GM23338 (cell line): ENCODE results near the gene PAK1IP1. TPM values are rescaled to one million over a fixed set of nuclear protein-coding genes. Genes with fewer than 3 reads are reported as not detected.

Experiments
- ATAC-seq: fragments of 200-7000 bp; cut with Tn5 transposase; 3 replicates; pipeline ENCODE4 v1.9.1; 2020
- DNase-seq: peaks from one replicate; pipeline ENCODE4 v3.0.0-alpha.2; 2015; ENCODE audit warnings: low spot score
- H2AFZ ChIP-seq: fragments of 200-600 bp; sonication (generic); 2 replicates; pipeline ENCODE4 v1.8.0; 2016; ENCODE audit warnings: antibody characterized with exemption, mild to moderate bottlenecking, moderate library complexity
- H3F3A ChIP-seq: fragments of 200-600 bp; sonication (generic); replicated peaks from 2 replicates; pipeline ENCODE4 v1.8.0; 2017; ENCODE audit warnings: antibody characterized with exemption, mixed run types, low read depth
- H3K27ac ChIP-seq: fragments of 200-600 bp; sonication (generic); 2 replicates; pipeline ENCODE4 v1.6.1; 2016; ENCODE audit warnings: low read depth
- H3K27me3 ChIP-seq: fragments of 200-600 bp; sonication (generic); 2 replicates; pipeline ENCODE4 v1.8.0; 2016; ENCODE audit warnings: mild to moderate bottlenecking, mixed run types, moderate library complexity; ENCODE audit not compliant: insufficient read depth
- H3K36me3 ChIP-seq: fragments of 200-600 bp; sonication (generic); 2 replicates; pipeline ENCODE4 v1.8.0; 2016; ENCODE audit warnings: mild to moderate bottlenecking; ENCODE audit not compliant: insufficient read depth
- H3K4me1 ChIP-seq: fragments of 200-600 bp; sonication (generic); 2 replicates; pipeline ENCODE4 v1.8.0; 2016; ENCODE audit warnings: mild to moderate bottlenecking, moderate library complexity; ENCODE audit not compliant: insufficient read depth
- H3K4me2 ChIP-seq: fragments of 200-600 bp; sonication (generic); 2 replicates; pipeline ENCODE4 v1.7.1; 2017; ENCODE audit warnings: mixed run types
- H3K4me3 ChIP-seq: fragments of 200-600 bp; sonication (generic); 2 replicates; pipeline ENCODE4 v1.6.1; 2016; ENCODE audit warnings: mixed run types
- H3K79me2 ChIP-seq: fragments of 200-600 bp; sonication (generic); replicated peaks from 2 replicates; pipeline ENCODE4 v1.8.0; 2017; ENCODE audit warnings: mild to moderate bottlenecking; ENCODE audit not compliant: insufficient read depth
- H3K9me2 ChIP-seq: fragments of 200-600 bp; sonication (generic); 2 replicates; pipeline ENCODE4 v1.8.0; 2017; ENCODE audit not compliant: insufficient read depth
- H4K20me1 ChIP-seq: fragments of 200-600 bp; sonication (generic); replicated peaks from 2 replicates; pipeline ENCODE4 v1.8.0; 2017; ENCODE audit warnings: mild to moderate bottlenecking; ENCODE audit not compliant: insufficient read depth
- H3K27ac Mint-ChIP-seq: 2 replicates; pipeline ENCODE4 v1.8.0; 2020; ENCODE audit warnings: inconsistent platforms, mild to moderate bottlenecking, moderate library complexity, mixed read lengths
- H3K27me3 Mint-ChIP-seq: 3 replicates; pipeline ENCODE4 v1.8.0; 2022; ENCODE audit warnings: low read depth, mild to moderate bottlenecking, moderate library complexity, mixed read lengths, inconsistent platforms; ENCODE audit not compliant: insufficient read depth, poor library complexity
- H3K36me3 Mint-ChIP-seq: 3 replicates; pipeline ENCODE4 v1.8.0; 2021; ENCODE audit warnings: low read depth, mild to moderate bottlenecking, inconsistent platforms, moderate library complexity, mixed read lengths
- H3K4me1 Mint-ChIP-seq: 3 replicates; pipeline ENCODE4 v1.8.0; 2020; ENCODE audit warnings: mild to moderate bottlenecking, inconsistent platforms, mixed read lengths
- H3K4me3 Mint-ChIP-seq: 3 replicates; pipeline ENCODE4 v1.8.0; 2021; ENCODE audit warnings: moderate library complexity, mild to moderate bottlenecking, inconsistent platforms, mixed read lengths
- H3K9me3 Mint-ChIP-seq: 3 replicates; pipeline ENCODE4 v1.8.0; 2020; ENCODE audit warnings: moderate library complexity, mild to moderate bottlenecking, inconsistent platforms, mixed read lengths
- CREB1 ChIP-seq: fragments of 250-450 bp; sonication (Bioruptor Pico); IDR thresholded peaks from 2 replicates; pipeline ENCODE4 v1.5.0; 2020; ENCODE audit warnings: low read depth, mild to moderate bottlenecking, moderate library complexity
- EZH2 ChIP-seq: fragments of 200-600 bp; sonication (generic); IDR thresholded peaks from one replicate; pipeline ENCODE4 v1.8.0; 2017; ENCODE audit warnings: antibody characterized with exemption, mild to moderate bottlenecking, low read depth; ENCODE audit not compliant: unreplicated experiment
- EZH2phosphoT487 ChIP-seq: fragments of 200-600 bp; sonication (generic); IDR thresholded peaks from one replicate; pipeline ENCODE4 v1.8.1; 2018; ENCODE audit warnings: antibody characterized with exemption; ENCODE audit not compliant: unreplicated experiment
- JUNB ChIP-seq: IDR thresholded peaks from one replicate; pipeline ENCODE4 v1.6.1; 2016; ENCODE audit warnings: antibody characterized with exemption; ENCODE audit not compliant: unreplicated experiment
- NANOG ChIP-seq: IDR thresholded peaks from 2 replicates; pipeline ENCODE4 v1.6.1; 2016; ENCODE audit warnings: antibody characterized with exemption, borderline replicate concordance
- POLR2AphosphoS5 ChIP-seq: IDR thresholded peaks from 2 replicates; pipeline ENCODE4 v1.6.1; 2016; ENCODE audit warnings: antibody characterized with exemption, low read depth
- REST ChIP-seq: IDR thresholded peaks from one replicate; pipeline ENCODE4 v1.6.1; 2018; ENCODE audit warnings: antibody characterized with exemption; ENCODE audit not compliant: unreplicated experiment
- STAT1 ChIP-seq: IDR thresholded peaks from one replicate; pipeline ENCODE4 v1.6.1; 2016; ENCODE audit warnings: antibody characterized with exemption; ENCODE audit not compliant: unreplicated experiment
- ZNF114 ChIP-seq: fragments of 250-450 bp; sonication (Bioruptor Pico); IDR thresholded peaks from 2 replicates; pipeline ENCODE4 v1.5.0; 2020; ENCODE audit warnings: mild to moderate bottlenecking, moderate library complexity
- ZNF331 ChIP-seq: fragments of 250-450 bp; sonication (Bioruptor Pico); IDR thresholded peaks from 2 replicates; pipeline ENCODE4 v1.5.0; 2020; ENCODE audit warnings: low read depth, mild to moderate bottlenecking, moderate library complexity
- polyA plus RNA-seq: library from polyadenylated mRNA; unstranded; fragments of >200 nt; fragmentation: Nextera tagmentation; extraction: Ambion mirVana; gene quantifications from 2 replicates; pipeline ENCODE4 v1.2.1, GENCODE V29; 2016
- total RNA-seq: library from RNA; depleted of rRNA; stranded (reverse); fragments of >200 nt; shearing (Covaris generic); gene quantifications from 2 replicates; pipeline ENCODE4 v1.2.3, GENCODE V29; 2014
- TF ChIP-seq, protein P1 (sequence below): fragments of 250-450 bp; sonication (Bioruptor Pico); IDR thresholded peaks from 2 replicates; pipeline ENCODE4 v1.5.0; 2020; ENCODE audit warnings: mild to moderate bottlenecking, moderate library complexity
- TF ChIP-seq, protein P2 (sequence below), 2 experiments: fragments of 200-600 bp in 1 of 2; sonication (generic) in 1 of 2; conservative IDR thresholded peaks; 2 replicates each; pipeline versions ENCODE4 v1.5.1 to v1.6.1; 2016 to 2017; ENCODE audit warnings: antibody characterized with exemption in 2 of 2, low read depth in 2 of 2, mild to moderate bottlenecking in 2 of 2, moderate library complexity in 1 of 2
- TF ChIP-seq, protein P3 (sequence below): IDR thresholded peaks from 2 replicates; pipeline ENCODE4 v1.6.1; 2016; ENCODE audit warnings: antibody characterized with exemption

The PAK1IP1 gene
- total and polyA plus RNA-seq, 2 experiments from 2014 or later: 45.5 to 93.2 TPM

- Histone ChIP-seq H3K4me3 (no peak overlapping the region), H3K4me2 (no peak overlapping the region), H3K27me3 (no peaks in the 10 kb centered on the region), H3K9me2 (no peaks in the 10 kb centered on the region), H3K79me2 (peaks cover 22% of the 10 kb centered on the region), H3K27ac (no peak overlapping the region), H4K20me1 (no peaks in the 10 kb centered on the region), H3F3A (peaks cover 23% of the 10 kb centered on the region), H2AFZ (no peak overlapping the region), H3K4me1 (peaks cover 19% of the 10 kb centered on the region), H3K36me3 (peaks cover 5% of the 10 kb centered on the region; the same call in 1 of the 2 replicates)
- peaks cover 34% of the 10 kb centered on the region for H3K9me3 Mint-ChIP-seq
- H3K27me3 Mint-ChIP-seq: peaks cover 13% of the 10 kb centered on the region
- peaks cover 23% of the 10 kb centered on the region for H3K4me1 Mint-ChIP-seq
- no peak overlapping the region for H3K27ac Mint-ChIP-seq
- peaks cover 37% of the 10 kb centered on the region for H3K36me3 Mint-ChIP-seq
- ATAC-seq (no peak; the same call in 2 of the 3 replicates), DNase-seq (no peak)
- TF ChIP-seq NANOG: no peak
- TF ChIP-seq, protein P1, sequence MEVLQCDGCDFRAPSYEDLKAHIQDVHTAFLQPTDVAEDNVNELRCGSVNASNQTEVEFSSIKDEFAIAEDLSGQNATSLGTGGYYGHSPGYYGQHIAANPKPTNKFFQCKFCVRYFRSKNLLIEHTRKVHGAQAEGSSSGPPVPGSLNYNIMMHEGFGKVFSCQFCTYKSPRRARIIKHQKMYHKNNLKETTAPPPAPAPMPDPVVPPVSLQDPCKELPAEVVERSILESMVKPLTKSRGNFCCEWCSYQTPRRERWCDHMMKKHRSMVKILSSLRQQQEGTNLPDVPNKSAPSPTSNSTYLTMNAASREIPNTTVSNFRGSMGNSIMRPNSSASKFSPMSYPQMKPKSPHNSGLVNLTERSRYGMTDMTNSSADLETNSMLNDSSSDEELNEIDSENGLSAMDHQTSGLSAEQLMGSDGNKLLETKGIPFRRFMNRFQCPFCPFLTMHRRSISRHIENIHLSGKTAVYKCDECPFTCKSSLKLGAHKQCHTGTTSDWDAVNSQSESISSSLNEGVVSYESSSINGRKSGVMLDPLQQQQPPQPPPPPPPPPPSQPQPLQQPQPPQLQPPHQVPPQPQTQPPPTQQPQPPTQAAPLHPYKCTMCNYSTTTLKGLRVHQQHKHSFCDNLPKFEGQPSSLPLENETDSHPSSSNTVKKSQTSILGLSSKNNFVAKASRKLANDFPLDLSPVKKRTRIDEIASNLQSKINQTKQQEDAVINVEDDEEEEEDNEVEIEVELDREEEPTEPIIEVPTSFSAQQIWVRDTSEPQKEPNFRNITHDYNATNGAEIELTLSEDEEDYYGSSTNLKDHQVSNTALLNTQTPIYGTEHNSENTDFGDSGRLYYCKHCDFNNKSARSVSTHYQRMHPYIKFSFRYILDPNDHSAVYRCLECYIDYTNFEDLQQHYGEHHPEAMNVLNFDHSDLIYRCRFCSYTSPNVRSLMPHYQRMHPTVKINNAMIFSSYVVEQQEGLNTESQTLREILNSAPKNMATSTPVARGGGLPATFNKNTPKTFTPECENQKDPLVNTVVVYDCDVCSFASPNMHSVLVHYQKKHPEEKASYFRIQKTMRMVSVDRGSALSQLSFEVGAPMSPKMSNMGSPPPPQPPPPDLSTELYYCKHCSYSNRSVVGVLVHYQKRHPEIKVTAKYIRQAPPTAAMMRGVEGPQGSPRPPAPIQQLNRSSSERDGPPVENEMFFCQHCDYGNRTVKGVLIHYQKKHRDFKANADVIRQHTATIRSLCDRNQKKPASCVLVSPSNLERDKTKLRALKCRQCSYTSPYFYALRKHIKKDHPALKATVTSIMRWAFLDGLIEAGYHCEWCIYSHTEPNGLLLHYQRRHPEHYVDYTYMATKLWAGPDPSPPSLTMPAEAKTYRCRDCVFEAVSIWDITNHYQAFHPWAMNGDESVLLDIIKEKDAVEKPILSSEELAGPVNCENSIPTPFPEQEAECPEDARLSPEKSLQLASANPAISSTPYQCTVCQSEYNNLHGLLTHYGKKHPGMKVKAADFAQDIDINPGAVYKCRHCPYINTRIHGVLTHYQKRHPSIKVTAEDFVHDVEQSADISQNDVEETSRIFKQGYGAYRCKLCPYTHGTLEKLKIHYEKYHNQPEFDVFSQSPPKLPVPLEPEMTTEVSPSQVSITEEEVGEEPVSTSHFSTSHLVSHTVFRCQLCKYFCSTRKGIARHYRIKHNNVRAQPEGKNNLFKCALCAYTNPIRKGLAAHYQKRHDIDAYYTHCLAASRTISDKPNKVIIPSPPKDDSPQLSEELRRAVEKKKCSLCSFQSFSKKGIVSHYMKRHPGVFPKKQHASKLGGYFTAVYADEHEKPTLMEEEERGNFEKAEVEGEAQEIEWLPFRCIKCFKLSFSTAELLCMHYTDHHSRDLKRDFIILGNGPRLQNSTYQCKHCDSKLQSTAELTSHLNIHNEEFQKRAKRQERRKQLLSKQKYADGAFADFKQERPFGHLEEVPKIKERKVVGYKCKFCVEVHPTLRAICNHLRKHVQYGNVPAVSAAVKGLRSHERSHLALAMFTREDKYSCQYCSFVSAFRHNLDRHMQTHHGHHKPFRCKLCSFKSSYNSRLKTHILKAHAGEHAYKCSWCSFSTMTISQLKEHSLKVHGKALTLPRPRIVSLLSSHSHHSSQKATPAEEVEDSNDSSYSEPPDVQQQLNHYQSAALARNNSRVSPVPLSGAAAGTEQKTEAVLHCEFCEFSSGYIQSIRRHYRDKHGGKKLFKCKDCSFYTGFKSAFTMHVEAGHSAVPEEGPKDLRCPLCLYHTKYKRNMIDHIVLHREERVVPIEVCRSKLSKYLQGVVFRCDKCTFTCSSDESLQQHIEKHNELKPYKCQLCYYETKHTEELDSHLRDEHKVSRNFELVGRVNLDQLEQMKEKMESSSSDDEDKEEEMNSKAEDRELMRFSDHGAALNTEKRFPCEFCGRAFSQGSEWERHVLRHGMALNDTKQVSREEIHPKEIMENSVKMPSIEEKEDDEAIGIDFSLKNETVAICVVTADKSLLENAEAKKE (CRISPR knock-in tag): no peak
- TF ChIP-seq CREB1 (CRISPR knock-in tag): no peak
- no peak for TF ChIP-seq EZH2
- no peak for TF ChIP-seq ZNF331 (CRISPR knock-in tag)
- TF ChIP-seq, protein P2, sequence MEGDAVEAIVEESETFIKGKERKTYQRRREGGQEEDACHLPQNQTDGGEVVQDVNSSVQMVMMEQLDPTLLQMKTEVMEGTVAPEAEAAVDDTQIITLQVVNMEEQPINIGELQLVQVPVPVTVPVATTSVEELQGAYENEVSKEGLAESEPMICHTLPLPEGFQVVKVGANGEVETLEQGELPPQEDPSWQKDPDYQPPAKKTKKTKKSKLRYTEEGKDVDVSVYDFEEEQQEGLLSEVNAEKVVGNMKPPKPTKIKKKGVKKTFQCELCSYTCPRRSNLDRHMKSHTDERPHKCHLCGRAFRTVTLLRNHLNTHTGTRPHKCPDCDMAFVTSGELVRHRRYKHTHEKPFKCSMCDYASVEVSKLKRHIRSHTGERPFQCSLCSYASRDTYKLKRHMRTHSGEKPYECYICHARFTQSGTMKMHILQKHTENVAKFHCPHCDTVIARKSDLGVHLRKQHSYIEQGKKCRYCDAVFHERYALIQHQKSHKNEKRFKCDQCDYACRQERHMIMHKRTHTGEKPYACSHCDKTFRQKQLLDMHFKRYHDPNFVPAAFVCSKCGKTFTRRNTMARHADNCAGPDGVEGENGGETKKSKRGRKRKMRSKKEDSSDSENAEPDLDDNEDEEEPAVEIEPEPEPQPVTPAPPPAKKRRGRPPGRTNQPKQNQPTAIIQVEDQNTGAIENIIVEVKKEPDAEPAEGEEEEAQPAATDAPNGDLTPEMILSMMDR (conservative IDR thresholded peaks at IDR 0.05; ENCODE audit: low read depth in 2 of 2): no peak
- no peak for TF ChIP-seq EZH2phosphoT487
- TF ChIP-seq, protein P3, sequence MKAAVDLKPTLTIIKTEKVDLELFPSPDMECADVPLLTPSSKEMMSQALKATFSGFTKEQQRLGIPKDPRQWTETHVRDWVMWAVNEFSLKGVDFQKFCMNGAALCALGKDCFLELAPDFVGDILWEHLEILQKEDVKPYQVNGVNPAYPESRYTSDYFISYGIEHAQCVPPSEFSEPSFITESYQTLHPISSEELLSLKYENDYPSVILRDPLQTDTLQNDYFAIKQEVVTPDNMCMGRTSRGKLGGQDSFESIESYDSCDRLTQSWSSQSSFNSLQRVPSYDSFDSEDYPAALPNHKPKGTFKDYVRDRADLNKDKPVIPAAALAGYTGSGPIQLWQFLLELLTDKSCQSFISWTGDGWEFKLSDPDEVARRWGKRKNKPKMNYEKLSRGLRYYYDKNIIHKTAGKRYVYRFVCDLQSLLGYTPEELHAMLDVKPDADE: no peak
- no peak for TF ChIP-seq REST
- TF ChIP-seq JUNB: no peak
- TF ChIP-seq POLR2AphosphoS5: no peak
- no peak for TF ChIP-seq ZNF114 (CRISPR knock-in tag)
- no peak for TF ChIP-seq STAT1
- H3K4me3 Mint-ChIP-seq: no peak overlapping the region
Measured at GRCh38 chr6:10720265-10720959, 25.6 kb downstream of the PAK1IP1 start.
